T-helper 2 cell treated with Interferon-gamma antibody and Interleukin-4, amounts not matched to agents 5 μg/mL and 100 μg/mL, for 36 hours (primary cell): ENCODE measurements around the gene ARMC2.
A peak's percentile ranks its signal among the peaks of the same experiment; 100 is the strongest.
"Not testable (repeated sequence)": the region's sequence is repeated elsewhere in the genome, so short reads cannot be mapped to it uniquely, and the experiment has no call there.

ENCODE experiments used
- DNase-seq: peaks from one replicate; pipeline ENCODE4 v3.0.0; 2021; ENCODE audit warnings: low spot score
- H3K27ac Mint-ChIP-seq: one replicate; pipeline ENCODE4 v1.8.0; 2021; ENCODE audit warnings: mild to moderate bottlenecking, mixed read lengths
- H3K27me3 Mint-ChIP-seq: one replicate; pipeline ENCODE4 v1.8.0; 2021; ENCODE audit warnings: low read depth, mixed read lengths
- H3K36me3 Mint-ChIP-seq: one replicate; pipeline ENCODE4 v1.8.0; 2021; ENCODE audit warnings: low read depth, mixed read lengths
- H3K4me1 Mint-ChIP-seq: one replicate; pipeline ENCODE4 v1.8.0; 2021; ENCODE audit warnings: low read depth, mixed read lengths
- H3K4me3 Mint-ChIP-seq: one replicate; pipeline ENCODE4 v1.8.0; 2022; ENCODE audit warnings: mild to moderate bottlenecking, moderate library complexity, mixed read lengths
- H3K9me3 Mint-ChIP-seq: one replicate; pipeline ENCODE4 v1.8.0; 2021; ENCODE audit warnings: mixed read lengths

ARMC2 gene

DNA sequence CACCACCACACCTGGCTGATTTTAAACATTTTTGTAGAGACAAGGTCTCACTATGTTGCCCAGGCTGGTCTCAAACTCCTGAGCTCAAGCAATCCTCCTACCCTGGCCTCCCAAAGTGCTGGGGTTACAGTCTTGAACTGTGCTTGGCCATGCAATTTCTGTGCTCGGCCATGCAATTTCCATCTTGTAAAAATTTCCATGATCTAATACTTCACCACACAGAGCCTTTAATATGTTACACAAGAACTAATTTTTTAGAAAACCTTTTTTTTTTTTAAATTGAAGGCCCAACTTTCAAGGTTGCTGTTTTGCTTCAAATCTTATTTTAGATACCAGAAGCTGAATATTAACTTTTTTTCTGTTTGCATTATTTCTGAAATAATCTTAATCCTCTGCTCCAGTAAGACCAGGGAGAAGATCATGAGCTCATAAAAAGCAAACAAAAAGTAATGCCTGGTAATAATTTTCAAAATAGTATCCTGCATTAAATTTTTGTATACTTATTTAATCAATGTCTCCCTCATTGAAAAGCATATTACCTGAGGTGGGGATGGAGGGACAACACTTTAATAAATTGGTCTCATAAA, 38.1 kb upstream of the ARMC2 start:
- H3K27me3 Mint-ChIP-seq: peaks cover 18% of the 10 kb centered on the region
- no peaks in the 10 kb centered on the region for H3K36me3 Mint-ChIP-seq
- DNase-seq: no peak
- no peak overlapping the region for H3K27ac Mint-ChIP-seq
- H3K4me1 Mint-ChIP-seq: peaks cover 4% of the 10 kb centered on the region
- H3K4me3 Mint-ChIP-seq: no peak overlapping the region
- no peaks in the 10 kb centered on the region for H3K9me3 Mint-ChIP-seq

GRCh38 chr6:108811490-108811889, 36.7 kb upstream of the ARMC2 start:
- DNase-seq: no peak
- Mint-ChIP-seq H3K36me3 (no peaks in the 10 kb centered on the region), H3K27me3 (peaks cover 25% of the 10 kb centered on the region), H3K9me3 (no peaks in the 10 kb centered on the region), H3K4me1 (no peaks in the 10 kb centered on the region), H3K27ac (no peak overlapping the region), H3K4me3 (no peak overlapping the region)

GRCh38 chr6:108813218-108813617, 35.0 kb upstream of the ARMC2 start:
- H3K4me3 Mint-ChIP-seq, H3K27ac Mint-ChIP-seq, H3K36me3 Mint-ChIP-seq, DNase-seq, H3K4me1 Mint-ChIP-seq: not testable (repeated sequence)
- peaks cover 14% of the 10 kb centered on the region for H3K9me3 Mint-ChIP-seq
- peaks cover 33% of the 10 kb centered on the region for H3K27me3 Mint-ChIP-seq

DNA sequence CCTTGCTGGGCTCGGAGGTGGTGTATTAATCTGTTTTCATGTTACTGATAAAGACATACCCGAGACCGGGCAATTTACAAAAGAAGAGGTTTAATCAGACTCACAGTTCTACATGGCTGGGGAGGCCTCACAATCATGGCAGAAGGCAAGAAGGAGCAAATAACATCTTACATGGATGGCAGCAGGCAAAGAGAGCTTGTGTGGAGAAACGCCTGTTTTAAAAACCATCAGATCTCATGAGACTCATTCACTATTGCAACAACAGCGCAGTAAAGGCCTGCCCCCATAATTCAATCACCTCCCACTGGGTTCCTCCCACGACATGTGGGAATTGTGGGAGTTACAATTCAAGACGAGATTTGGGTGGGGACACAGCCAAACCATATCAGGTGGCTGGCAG, 30.9 kb upstream of the ARMC2 start:
- H3K27me3 Mint-ChIP-seq: peaks cover 34% of the 10 kb centered on the region
- not testable (repeated sequence) for DNase-seq, H3K4me3 Mint-ChIP-seq, H3K4me1 Mint-ChIP-seq, H3K27ac Mint-ChIP-seq, H3K36me3 Mint-ChIP-seq
- peaks cover 18% of the 10 kb centered on the region for H3K9me3 Mint-ChIP-seq

- no peaks in the 10 kb centered on the region for H3K36me3 Mint-ChIP-seq
Observed at GRCh38 chr6:108820006-108820405, 28.2 kb upstream of the ARMC2 start.

DNA sequence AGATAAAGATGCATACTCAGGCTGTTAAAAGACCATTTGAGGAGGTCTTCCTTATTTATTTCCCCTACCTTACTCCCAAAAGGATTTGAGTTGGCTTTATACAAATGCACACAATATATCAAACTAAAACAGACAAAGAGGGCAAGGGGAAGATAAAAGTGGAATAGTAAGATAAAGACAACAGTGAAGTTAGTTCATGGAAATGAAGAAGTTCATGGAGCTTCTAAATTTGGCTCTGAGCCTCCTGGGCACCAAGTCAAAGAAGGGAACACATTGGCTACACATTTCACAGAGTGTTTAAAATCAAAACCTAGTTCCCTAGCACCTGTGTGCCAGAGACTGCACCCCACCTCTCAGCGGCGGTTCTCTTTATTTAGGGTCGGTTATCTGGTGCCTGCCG, 25.8 kb upstream of the ARMC2 start:
- Mint-ChIP-seq H3K4me1 (no peaks in the 10 kb centered on the region), H3K27ac (no peak overlapping the region), H3K4me3 (no peak overlapping the region), H3K36me3 (no peaks in the 10 kb centered on the region), H3K27me3 (peaks cover 15% of the 10 kb centered on the region), H3K9me3 (peaks cover 30% of the 10 kb centered on the region)
- DNase-seq: no peak

More at GRCh38 chr6:108820006-108820405, 28.2 kb upstream of the ARMC2 start:
- no peak overlapping the region for H3K4me3 Mint-ChIP-seq
- H3K27me3 Mint-ChIP-seq: peaks cover 33% of the 10 kb centered on the region
- H3K4me1 Mint-ChIP-seq: no peaks in the 10 kb centered on the region
- no peak overlapping the region for H3K27ac Mint-ChIP-seq
- H3K9me3 Mint-ChIP-seq: peaks cover 23% of the 10 kb centered on the region
- DNase-seq: no peak

DNA sequence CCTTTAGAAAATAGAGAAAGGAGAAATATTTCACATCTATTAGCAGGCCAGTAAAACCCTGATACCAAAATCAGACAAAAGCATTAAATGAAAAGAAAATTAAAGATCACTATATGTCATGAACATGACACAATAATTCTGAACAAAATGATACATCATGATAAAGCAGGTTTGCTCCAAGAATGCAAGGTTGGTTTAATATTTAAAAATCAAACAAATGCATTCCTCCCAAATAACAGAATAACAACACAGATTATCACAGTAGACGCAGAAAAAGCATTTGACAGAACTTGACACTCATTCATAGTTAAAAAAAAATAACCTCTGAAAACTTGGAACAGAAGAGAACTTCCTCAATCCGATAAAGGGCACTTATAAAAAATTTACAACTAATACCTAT, 22.9 kb upstream of the ARMC2 start:
- Mint-ChIP-seq H3K9me3 (peaks cover 19% of the 10 kb centered on the region), H3K36me3 (no peaks in the 10 kb centered on the region), H3K4me1 (peaks cover 2% of the 10 kb centered on the region), H3K27ac (no peak overlapping the region), H3K27me3 (peaks cover 20% of the 10 kb centered on the region), H3K4me3 (no peak overlapping the region)
- DNase-seq: no peak

DNA sequence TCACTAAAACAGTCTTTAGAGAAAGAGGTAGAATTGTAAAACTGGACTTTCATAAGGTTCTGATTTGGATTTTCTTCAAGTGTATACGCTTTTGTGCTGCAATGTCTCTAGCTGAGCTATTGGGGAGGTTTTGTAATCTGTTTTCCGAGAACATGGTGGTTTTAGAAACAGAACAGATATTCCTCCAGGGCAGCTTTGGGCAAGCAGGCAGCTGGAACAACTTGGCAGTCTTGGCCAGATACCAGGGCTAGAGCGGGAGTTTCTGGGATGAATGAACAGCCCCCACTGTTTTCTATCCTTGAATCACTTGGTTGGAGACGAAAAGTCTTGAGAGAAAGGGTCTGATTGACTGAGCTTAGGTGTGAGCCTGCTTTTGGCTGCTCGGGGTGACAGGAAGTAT, 17.1 kb upstream of the ARMC2 start:
- H3K36me3 Mint-ChIP-seq: no peaks in the 10 kb centered on the region
- no peak overlapping the region for H3K4me3 Mint-ChIP-seq
- peaks cover 7% of the 10 kb centered on the region for H3K4me1 Mint-ChIP-seq
- H3K27ac Mint-ChIP-seq: no peak overlapping the region
- no peak for DNase-seq
- peaks cover 10% of the 10 kb centered on the region for H3K9me3 Mint-ChIP-seq
- peaks cover 31% of the 10 kb centered on the region for H3K27me3 Mint-ChIP-seq

DNA sequence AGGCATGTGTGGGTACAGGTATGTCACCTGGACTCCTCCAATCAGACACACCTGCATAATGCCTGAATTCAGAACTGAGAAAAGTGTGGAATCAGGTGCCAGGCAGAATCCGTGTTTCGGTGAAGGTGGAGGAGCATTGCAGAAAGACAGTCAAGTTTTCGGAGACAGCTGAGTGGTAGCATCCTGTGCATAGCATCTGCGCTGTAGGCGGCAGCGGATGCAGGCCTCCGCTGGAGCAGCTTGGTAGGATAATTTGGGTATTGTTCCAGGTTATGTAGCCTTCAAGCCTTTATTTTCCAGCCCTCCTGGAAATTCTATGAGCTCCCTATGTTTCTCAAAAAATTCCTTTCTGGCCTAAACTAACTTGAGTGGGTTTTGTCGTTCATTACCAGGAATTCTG, 15.5 kb upstream of the ARMC2 start:
- no peak overlapping the region for H3K4me3 Mint-ChIP-seq
- H3K36me3 Mint-ChIP-seq: no peaks in the 10 kb centered on the region
- no peak for DNase-seq
- H3K27me3 Mint-ChIP-seq: peaks cover 33% of the 10 kb centered on the region
- no peak overlapping the region for H3K27ac Mint-ChIP-seq
- H3K4me1 Mint-ChIP-seq: peaks cover 20% of the 10 kb centered on the region
- H3K9me3 Mint-ChIP-seq: no peaks in the 10 kb centered on the region

DNA sequence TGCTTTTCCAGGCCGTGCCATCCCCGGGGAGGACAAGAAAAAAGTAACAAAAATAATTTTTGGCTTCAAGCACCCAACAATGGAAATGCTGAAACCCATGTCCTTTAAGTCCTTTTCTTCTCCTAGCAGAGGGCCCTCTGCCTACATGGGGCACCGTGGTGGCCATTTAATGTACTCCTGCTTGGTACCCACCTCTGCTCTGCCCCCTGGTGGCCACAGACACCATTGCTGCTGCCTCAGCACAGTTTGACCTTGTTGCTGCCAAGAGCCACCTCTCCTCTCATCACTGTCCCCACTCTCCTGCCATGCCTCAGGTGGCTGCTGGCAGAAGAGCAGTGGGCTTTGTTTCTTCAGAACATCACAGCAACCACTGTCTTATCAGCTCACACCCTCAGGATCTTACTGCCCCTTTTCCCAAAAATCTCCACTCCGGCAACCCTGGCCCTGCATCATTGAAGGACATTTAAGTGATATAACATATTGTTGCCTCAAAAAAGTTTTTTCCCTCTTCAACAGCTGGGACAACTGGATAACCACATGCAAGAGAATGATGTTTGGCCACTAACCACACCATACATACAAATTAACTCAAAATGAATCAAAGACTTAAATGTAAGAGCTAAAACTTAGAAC, 12.9 kb upstream of the ARMC2 start:
- Mint-ChIP-seq H3K4me3 (no peak overlapping the region), H3K36me3 (no peaks in the 10 kb centered on the region), H3K4me1 (peaks cover 25% of the 10 kb centered on the region), H3K27me3 (peaks cover 40% of the 10 kb centered on the region), H3K27ac (no peak overlapping the region), H3K9me3 (no peaks in the 10 kb centered on the region)
- peak; percentile 77 for DNase-seq

GRCh38 chr6:108836061-108836460, 12.2 kb upstream of the ARMC2 start:
- Mint-ChIP-seq H3K36me3 (no peaks in the 10 kb centered on the region), H3K4me3 (no peak overlapping the region), H3K9me3 (no peaks in the 10 kb centered on the region), H3K27ac (no peak overlapping the region), H3K4me1 (peaks cover 25% of the 10 kb centered on the region), H3K27me3 (peaks cover 39% of the 10 kb centered on the region)
- DNase-seq: no peak

- no peaks in the 10 kb centered on the region for H3K9me3 Mint-ChIP-seq
- H3K4me3 Mint-ChIP-seq: peak overlapping the region; percentile 23
- no peaks in the 10 kb centered on the region for H3K36me3 Mint-ChIP-seq
- peaks cover 41% of the 10 kb centered on the region for H3K27me3 Mint-ChIP-seq
- H3K4me1 Mint-ChIP-seq: peaks cover 25% of the 10 kb centered on the region
- no peak for DNase-seq
- peak overlapping the region; percentile 33 for H3K27ac Mint-ChIP-seq
Observed at GRCh38 chr6:108837236-108837971, 10.8 kb upstream of the ARMC2 start.

GRCh38 chr6:108838101-108838717, 10.0 kb upstream of the ARMC2 start:
- H3K27me3 Mint-ChIP-seq: peaks cover 44% of the 10 kb centered on the region
- no peaks in the 10 kb centered on the region for H3K36me3 Mint-ChIP-seq
- peak overlapping the region; percentile 5 for H3K4me3 Mint-ChIP-seq
- H3K9me3 Mint-ChIP-seq: no peaks in the 10 kb centered on the region
- H3K4me1 Mint-ChIP-seq: peaks cover 25% of the 10 kb centered on the region
- DNase-seq: no peak
- H3K27ac Mint-ChIP-seq: no peak overlapping the region

DNA sequence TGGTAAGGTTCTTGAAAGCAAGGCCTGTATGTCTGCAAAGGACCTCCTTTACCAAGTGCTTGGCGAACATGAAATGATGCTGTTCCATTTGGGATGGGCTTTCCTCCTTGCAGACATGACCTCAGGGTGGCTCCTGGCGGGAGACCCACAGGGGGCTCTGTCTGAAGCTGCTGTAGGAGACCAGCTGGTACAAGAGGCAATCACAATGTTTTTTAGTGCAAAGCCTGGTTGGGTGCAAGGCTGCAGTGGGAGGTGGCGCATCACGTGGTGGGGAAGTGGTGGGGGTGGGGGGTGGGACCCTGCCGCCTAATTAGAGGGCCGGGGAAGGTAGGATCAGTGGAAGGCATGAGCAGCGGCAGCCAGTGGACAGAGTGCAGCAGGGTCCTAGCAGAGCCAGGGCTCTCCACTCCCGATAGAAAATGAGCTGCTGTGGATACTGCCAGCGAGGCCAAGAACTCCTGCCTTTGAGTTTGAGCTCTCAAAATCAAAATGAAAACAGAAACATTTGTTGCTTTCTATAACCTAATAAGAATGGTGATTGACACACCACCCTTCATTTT, 9.1 kb upstream of the ARMC2 start:
- Mint-ChIP-seq H3K27me3 (peaks cover 45% of the 10 kb centered on the region), H3K9me3 (no peaks in the 10 kb centered on the region), H3K36me3 (no peaks in the 10 kb centered on the region), H3K4me3 (no peak overlapping the region), H3K4me1 (peaks cover 25% of the 10 kb centered on the region), H3K27ac (no peak overlapping the region)
- DNase-seq: no peak
